ENCODE data around the gene S100A9.

Gene S100A9

GRCh38 chr1:153360592-153361479 is 3.2 kb downstream of the S100A9 start:
- no peak for DNase-seq (ENCODE audit: low read depth in 2 of 2)

DNA sequence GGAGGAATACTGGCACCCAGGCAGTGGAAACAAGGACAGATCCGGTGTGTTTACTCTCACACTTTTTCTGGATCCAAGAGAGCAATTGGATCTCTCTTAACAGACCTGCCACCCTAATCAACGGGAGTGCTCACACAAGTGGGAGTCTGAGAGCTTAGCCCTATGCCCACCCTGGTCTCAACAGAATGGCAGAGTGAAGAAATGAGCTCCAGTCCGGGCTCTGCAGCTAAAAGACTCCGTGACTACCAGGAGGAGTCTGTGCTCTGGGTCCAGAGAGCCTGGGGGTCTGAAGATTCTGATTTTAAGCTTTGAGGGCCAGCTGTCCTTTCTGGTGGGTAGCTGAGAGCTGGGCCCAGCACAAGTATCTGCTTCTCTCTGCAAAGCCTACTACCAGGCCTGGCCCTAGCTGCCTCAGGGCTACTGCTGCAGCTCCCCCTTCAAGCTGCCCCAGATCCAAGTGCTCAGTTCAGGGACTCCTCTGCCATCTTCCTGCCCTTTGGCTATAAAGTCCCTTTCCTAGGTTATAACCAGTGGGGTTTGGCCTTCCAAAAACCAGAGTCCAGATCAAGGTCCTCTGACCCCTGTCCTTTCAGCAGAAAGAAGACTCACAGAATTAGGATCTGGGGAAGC is 3.9 kb downstream of the S100A9 start:
- no peak for DNase-seq (ENCODE audit: low read depth in 2 of 2)

DNA sequence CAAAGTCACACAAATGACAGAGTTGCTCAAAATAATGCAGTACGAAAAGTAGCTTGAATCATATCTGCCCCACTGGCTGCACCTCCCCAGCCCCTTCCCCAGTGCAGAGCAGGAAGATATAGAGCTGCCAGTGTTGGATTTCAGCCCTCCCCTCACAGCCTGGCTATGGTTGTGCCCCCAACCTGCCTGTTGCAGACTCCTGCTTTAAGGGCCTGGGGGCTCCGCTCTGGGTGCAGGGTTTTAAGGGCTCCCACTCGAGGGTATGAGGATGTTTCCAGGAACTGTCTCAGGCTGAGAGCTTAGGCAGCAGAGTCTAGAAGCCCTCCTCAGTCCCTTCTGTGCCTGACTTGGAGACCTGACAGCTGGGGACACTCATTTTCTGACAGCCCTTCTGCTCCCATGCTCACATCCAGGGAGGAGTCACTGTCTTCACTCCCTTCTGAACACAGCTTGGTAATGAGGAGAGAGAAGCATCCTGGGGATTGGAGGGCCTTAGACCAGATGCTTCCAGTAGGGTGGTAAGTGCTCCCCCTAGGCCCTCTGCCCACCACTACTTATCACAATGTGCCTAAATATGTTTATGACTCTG is 4.6 kb downstream of the S100A9 start:
- DNase-seq (ENCODE audit: low read depth in 2 of 2): no peak

- DNase-seq (ENCODE audit: low read depth in 2 of 2): no peak
Measured at GRCh38 chr1:153363641-153364040, 6.0 kb downstream of the S100A9 start.

GRCh38 chr1:153364156-153364555 is 6.5 kb downstream of the S100A9 start:
- DNase-seq (ENCODE audit: low read depth in 2 of 2): no peak

- DNase-seq (ENCODE audit: low read depth in 2 of 2): no peak
Measured at GRCh38 chr1:153364766-153365666, 7.4 kb downstream of the S100A9 start.

- DNase-seq (ENCODE audit: low read depth in 2 of 2): no peak
Measured at GRCh38 chr1:153365696-153366095, 8.0 kb downstream of the S100A9 start.

DNA sequence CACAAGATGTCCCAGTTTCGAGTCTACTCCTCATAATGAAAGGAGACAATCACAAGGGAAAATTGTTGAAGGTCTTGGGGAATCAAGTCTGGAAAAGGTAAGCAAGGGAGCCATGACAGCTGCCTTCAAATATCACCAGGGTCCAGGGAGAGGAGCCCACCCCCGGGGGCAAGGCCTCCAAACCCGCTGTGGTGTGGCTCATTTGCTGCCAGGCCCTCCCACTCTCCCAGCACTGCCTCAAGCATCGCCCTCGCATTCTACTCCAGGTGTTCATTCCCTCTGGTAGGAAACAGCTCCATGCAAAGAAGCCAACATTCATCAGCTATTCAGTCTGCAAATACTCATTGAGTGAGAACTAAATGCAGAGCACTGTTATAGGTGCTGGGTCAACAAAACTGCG is 8.6 kb downstream of the S100A9 start:
- DNase-seq (ENCODE audit: low read depth in 2 of 2): no peak

- no peak for DNase-seq (ENCODE audit: low read depth in 2 of 2)
Measured at GRCh38 chr1:153367090-153367489, 9.4 kb downstream of the S100A9 start.

DNA sequence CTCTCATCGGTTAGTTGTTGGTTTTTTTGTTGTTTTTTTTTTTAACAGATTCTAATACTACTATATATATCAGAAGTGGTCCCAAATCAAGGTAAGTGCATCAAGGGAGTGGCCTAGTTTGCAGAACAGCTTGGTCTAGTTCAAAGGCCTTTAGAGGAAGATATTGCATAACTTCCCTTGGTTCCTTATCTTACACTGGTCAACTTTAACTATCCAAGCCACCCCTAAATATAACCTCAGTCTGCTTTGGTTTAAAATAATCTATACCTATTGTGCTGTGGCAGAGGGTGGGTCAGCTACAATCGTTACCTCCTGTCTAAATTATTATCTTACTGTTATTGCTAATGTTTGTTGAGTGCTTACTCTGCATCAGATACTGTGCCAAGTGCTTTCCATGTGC is 10.8 kb downstream of the S100A9 start:
- DNase-seq (ENCODE audit: low read depth in 2 of 2): no peak

- no peak for DNase-seq (ENCODE audit: low read depth in 2 of 2)
Measured at GRCh38 chr1:153370146-153370545, 12.5 kb downstream of the S100A9 start.

DNA sequence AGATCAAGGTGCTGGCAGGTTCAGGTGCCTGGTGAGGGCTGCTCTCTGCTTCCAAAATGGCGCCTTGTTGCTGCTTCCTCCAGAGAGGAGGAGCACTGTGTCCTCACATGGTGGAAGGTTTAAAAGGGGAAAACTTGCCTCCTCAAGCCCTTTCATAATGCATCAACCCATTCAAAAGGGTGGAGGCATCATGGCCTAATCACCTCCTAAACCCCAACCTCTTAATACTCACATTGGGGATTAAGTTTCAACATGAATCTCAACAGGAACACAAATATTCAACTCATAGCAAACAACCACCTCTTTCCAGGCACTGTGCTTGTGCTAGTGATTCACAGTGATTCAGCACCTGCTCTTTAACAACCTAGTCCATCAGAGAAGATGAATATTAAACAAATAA is 13.6 kb downstream of the S100A9 start:
- no peak for DNase-seq (ENCODE audit: low read depth in 2 of 2)

- no peak for DNase-seq (ENCODE audit: low read depth in 2 of 2)
Measured at GRCh38 chr1:153372571-153372970, 14.9 kb downstream of the S100A9 start.

GRCh38 chr1:153374071-153374470 is 16.4 kb downstream of the S100A9 start:
- no peak for DNase-seq (ENCODE audit: low read depth in 2 of 2)

DNA sequence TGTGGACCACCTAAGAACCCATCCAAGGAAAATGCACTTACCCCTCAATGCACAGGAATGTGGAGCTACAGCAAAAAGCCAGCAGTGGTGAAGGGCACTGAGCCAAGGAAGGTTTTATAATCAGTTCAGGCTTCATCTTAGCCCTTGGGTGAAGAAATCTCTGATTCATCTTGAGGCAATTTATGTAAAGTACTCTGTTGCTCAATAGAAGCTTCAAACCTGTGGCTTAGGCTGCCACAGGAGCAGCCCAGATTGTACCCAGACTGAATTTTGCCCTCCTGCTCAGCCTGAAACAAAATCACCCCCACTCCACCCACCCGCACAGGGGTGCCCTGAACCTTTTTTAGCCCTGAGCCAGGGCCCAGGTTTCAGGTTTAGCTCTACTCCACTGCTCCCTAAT is 17.9 kb downstream of the S100A9 start, which contains the start of gene S100A12:
Gene S100A12 (minus strand): TSS at position 111 of the 400 bp plus-strand sequence. CDS start 1,029 bp downstream, outside the sequence.
- peak; percentile 53 to 58 for DNase-seq (ENCODE audit: low read depth in 2 of 2)

DNA sequence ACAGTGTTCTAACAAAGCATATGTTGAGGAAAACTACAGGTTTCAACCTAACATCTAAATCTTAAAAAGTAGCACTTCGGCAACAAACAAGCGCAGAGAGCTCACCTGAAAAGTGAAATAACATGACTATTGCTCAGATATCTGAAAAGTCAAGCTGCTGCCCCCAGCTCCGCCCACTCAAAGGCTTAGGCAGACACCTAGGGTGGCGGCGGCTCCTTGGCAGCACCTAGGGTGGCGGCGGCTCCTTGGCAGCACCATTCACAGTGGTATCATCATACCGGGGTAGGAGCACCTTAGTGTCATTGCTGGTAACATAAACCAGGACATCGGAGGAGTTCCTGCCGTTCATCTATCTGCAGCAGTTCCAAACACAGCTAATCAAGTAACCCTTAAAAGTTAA is 21.9 kb downstream of the S100A9 start:
- DNase-seq (ENCODE audit: low read depth in 2 of 2): no peak

GRCh38 chr1:153380711-153381110 is 23.1 kb downstream of the S100A9 start:
- DNase-seq (ENCODE audit: low read depth in 2 of 2): no peak

DNA sequence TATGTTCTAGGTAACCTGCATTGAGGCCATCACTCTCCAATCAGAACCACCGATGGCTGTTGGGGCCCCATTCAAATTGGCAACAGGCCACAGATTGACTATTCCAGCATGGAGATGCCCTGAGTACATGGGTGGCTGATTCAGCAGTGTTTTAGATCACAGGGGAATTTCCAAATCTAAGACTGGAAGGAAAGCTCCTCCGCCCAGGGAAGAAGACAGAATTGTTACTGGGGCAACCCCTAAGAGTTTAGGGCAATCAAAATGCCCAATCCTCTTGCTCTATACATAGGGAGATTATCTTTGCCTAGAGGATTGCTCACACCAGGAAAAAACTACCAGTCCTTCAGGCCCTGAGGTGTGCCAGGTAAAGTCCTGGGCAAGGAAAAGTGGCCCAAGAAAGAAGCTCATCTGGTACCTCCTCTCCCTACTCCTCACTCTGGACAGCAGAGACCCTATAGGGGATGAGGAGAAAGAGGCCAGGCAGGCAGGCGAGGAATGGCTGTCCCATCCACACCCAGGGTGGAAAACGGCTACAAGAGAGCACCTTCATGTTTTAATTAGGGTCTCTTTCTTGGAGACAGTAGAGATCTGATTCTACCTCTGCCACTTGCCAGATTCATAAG is 27.4 kb downstream of the S100A9 start:
- DNase-seq (ENCODE audit: low read depth in 2 of 2): no peak

DNA sequence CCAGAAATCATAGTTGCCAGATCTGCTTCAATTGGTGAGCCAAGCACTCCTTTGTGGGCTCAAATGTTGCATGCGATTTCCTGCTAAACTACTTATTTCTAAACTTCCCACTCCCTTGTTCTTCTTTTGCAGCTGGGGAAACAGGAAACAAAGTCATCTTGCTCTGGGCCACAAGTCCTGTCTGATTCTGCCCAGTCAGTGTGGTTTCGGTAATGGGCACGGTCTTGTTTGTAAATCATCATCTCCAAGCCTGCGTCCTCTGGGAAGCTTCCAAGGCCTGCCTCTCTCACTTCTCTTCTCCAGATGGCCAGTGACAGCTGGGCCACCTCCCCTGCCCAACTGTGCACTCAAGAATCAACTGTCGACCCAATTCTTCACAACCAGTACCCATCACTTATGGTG is 28.8 kb downstream of the S100A9 start:
- no peak for DNase-seq (ENCODE audit: low read depth in 2 of 2)

DNA sequence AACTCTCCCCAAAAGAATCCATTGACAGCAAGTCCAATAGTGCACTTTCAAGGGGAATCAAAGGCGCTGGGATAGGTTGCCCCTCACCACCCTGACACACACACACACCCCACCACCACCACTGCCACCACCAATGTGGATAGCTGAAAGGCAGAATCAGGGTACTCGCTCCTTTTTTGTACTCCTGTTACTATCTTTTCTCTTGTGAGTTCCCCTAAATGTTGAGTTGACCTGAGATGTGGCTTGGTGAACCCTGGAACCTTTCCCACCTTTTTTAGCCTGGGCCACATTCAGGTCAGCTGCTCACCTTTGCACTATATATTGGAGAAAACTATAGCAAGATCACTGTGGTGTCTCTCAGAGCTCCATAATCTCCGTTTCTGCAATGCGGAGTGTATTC is 29.3 kb downstream of the S100A9 start:
- DNase-seq (ENCODE audit: low read depth in 2 of 2): no peak

GRCh38 chr1:153387785-153388184 is 30.1 kb downstream of the S100A9 start:
- no peak for DNase-seq (ENCODE audit: low read depth in 2 of 2)
